ENCODE results near the gene ENDOV.
"Not testable (repeated sequence)": the region's sequence is repeated elsewhere in the genome, so short reads cannot be mapped to it uniquely, and the experiment has no call there.

ENDOV gene

GRCh38 chr17:80393961-80394360, 21.0 kb upstream of the ENDOV start:
- TF ChIP-seq CTCF (IDR thresholded peaks at IDR 0.05; ENCODE audit: extremely low read depth, insufficient read depth, missing control alignments), result no peak
- DNase-seq (ENCODE audit: low spot score), result no peak
- in situ Hi-C loops (cut with MboI; ENCODE audit: low pct_unique_long_range_greater_than_20kb, low sequenced_read_pairs, unreplicated experiment), result no loop called here

- no peak for TF ChIP-seq CTCF (IDR thresholded peaks at IDR 0.05; ENCODE audit: extremely low read depth, insufficient read depth, missing control alignments)
- in situ Hi-C loops (cut with MboI; ENCODE audit: low pct_unique_long_range_greater_than_20kb, low sequenced_read_pairs, unreplicated experiment), result no loop called here
Measured at GRCh38 chr17:80394629-80395216, 20.2 kb upstream of the ENDOV start.

GRCh38 chr17:80395402-80396151, 19.4 kb upstream of the ENDOV start:
- in situ Hi-C loops (cut with MboI; ENCODE audit: low pct_unique_long_range_greater_than_20kb, low sequenced_read_pairs, unreplicated experiment), result no loop called here
- DNase-seq (ENCODE audit: low spot score), result no peak
- TF ChIP-seq CTCF (IDR thresholded peaks at IDR 0.05; ENCODE audit: extremely low read depth, insufficient read depth, missing control alignments), result no peak

More at GRCh38 chr17:80394629-80395216, 20.2 kb upstream of the ENDOV start:
- DNase-seq (ENCODE audit: low spot score), result no peak

GRCh38 chr17:80396157-80397033, 18.6 kb upstream of the ENDOV start:
- in situ Hi-C loops (cut with MboI; ENCODE audit: low pct_unique_long_range_greater_than_20kb, low sequenced_read_pairs, unreplicated experiment), result no loop called here

GRCh38 chr17:80397034-80397387, 18.0 kb upstream of the ENDOV start:
- DNase-seq (ENCODE audit: low spot score), result no peak
- in situ Hi-C loops (cut with MboI; ENCODE audit: low pct_unique_long_range_greater_than_20kb, low sequenced_read_pairs, unreplicated experiment), result no loop called here
- TF ChIP-seq CTCF (IDR thresholded peaks at IDR 0.05; ENCODE audit: extremely low read depth, insufficient read depth, missing control alignments), result no peak

More at GRCh38 chr17:80396157-80397033, 18.6 kb upstream of the ENDOV start:
- no peak for DNase-seq (ENCODE audit: low spot score)
- no peak for TF ChIP-seq CTCF (IDR thresholded peaks at IDR 0.05; ENCODE audit: extremely low read depth, insufficient read depth, missing control alignments)

- DNase-seq (ENCODE audit: low spot score), result no peak
- TF ChIP-seq CTCF (IDR thresholded peaks at IDR 0.05; ENCODE audit: extremely low read depth, insufficient read depth, missing control alignments), result no peak
- in situ Hi-C loops (cut with MboI; ENCODE audit: low pct_unique_long_range_greater_than_20kb, low sequenced_read_pairs, unreplicated experiment), result no loop called here
Measured at GRCh38 chr17:80397686-80398085, 17.3 kb upstream of the ENDOV start.

GRCh38 chr17:80401086-80401485, 13.9 kb upstream of the ENDOV start:
- DNase-seq (ENCODE audit: low spot score); in situ Hi-C loops (cut with MboI; ENCODE audit: low pct_unique_long_range_greater_than_20kb, low sequenced_read_pairs, unreplicated experiment): not testable (repeated sequence)

GRCh38 chr17:80402102-80402501, 12.9 kb upstream of the ENDOV start:
- DNase-seq (ENCODE audit: low spot score); in situ Hi-C loops (cut with MboI; ENCODE audit: low pct_unique_long_range_greater_than_20kb, low sequenced_read_pairs, unreplicated experiment): not testable (repeated sequence)
